Measurements from ENCODE around the gene PARD3B.

PARD3B gene

GRCh38 chr2:204967199-204967960, 422.1 kb downstream of the PARD3B start:
- Histone ChIP-seq H4K20me1 (ENCODE audit: control insufficient read depth, insufficient read depth, low read depth, low read length) (no peaks in the 10 kb centered on the region), H3K4me3 (ENCODE audit: low read length) (no peak overlapping the region), H3K79me2 (ENCODE audit: control insufficient read depth, low read length) (no peaks in the 10 kb centered on the region), H3K9me2 (replicated peaks; ENCODE audit: control insufficient read depth, low read length) (no peaks in the 10 kb centered on the region), H3K36me3 (ENCODE audit: control insufficient read depth, low read length) (no peaks in the 10 kb centered on the region), H3F3A (ENCODE audit: control insufficient read depth, insufficient read depth) (no peaks in the 10 kb centered on the region), H3K4me2 (ENCODE audit: low read length) (no peak overlapping the region), H3K4me1 (ENCODE audit: control insufficient read depth, low read length) (no peaks in the 10 kb centered on the region), H3K27me3 (ENCODE audit: control insufficient read depth, low read length) (no peaks in the 10 kb centered on the region), H3K27ac (ENCODE audit: low read depth, low read length) (no peak overlapping the region), H3K9me3 (ENCODE audit: control insufficient read depth, insufficient read depth, low read length) (no peaks in the 10 kb centered on the region)
- TF ChIP-seq EZH2phosphoT487 (IDR thresholded peaks at IDR 0.05; ENCODE audit: borderline replicate concordance, low read length) = no peak
- TF ChIP-seq, protein P1, sequence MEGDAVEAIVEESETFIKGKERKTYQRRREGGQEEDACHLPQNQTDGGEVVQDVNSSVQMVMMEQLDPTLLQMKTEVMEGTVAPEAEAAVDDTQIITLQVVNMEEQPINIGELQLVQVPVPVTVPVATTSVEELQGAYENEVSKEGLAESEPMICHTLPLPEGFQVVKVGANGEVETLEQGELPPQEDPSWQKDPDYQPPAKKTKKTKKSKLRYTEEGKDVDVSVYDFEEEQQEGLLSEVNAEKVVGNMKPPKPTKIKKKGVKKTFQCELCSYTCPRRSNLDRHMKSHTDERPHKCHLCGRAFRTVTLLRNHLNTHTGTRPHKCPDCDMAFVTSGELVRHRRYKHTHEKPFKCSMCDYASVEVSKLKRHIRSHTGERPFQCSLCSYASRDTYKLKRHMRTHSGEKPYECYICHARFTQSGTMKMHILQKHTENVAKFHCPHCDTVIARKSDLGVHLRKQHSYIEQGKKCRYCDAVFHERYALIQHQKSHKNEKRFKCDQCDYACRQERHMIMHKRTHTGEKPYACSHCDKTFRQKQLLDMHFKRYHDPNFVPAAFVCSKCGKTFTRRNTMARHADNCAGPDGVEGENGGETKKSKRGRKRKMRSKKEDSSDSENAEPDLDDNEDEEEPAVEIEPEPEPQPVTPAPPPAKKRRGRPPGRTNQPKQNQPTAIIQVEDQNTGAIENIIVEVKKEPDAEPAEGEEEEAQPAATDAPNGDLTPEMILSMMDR (IDR thresholded peaks at IDR 0.05; ENCODE audit: low read depth, low read length, poor library complexity, severe bottlenecking) = no peak

GRCh38 chr2:204971206-204971907, 426.1 kb downstream of the PARD3B start:
- Histone ChIP-seq H3K27me3 (ENCODE audit: control insufficient read depth, low read length) (no peaks in the 10 kb centered on the region), H3K4me1 (ENCODE audit: control insufficient read depth, low read length) (no peaks in the 10 kb centered on the region), H3K4me2 (ENCODE audit: low read length) (no peak overlapping the region), H3K36me3 (ENCODE audit: control insufficient read depth, low read length) (no peaks in the 10 kb centered on the region), H3K27ac (ENCODE audit: low read depth, low read length) (no peak overlapping the region), H3K79me2 (ENCODE audit: control insufficient read depth, low read length) (no peaks in the 10 kb centered on the region), H4K20me1 (ENCODE audit: control insufficient read depth, insufficient read depth, low read depth, low read length) (no peaks in the 10 kb centered on the region), H3F3A (ENCODE audit: control insufficient read depth, insufficient read depth) (no peaks in the 10 kb centered on the region), H3K9me3 (ENCODE audit: control insufficient read depth, insufficient read depth, low read length) (no peaks in the 10 kb centered on the region), H3K9me2 (replicated peaks; ENCODE audit: control insufficient read depth, low read length) (no peaks in the 10 kb centered on the region), H3K4me3 (ENCODE audit: low read length) (no peak overlapping the region)
- TF ChIP-seq, protein P1 (IDR thresholded peaks at IDR 0.05; ENCODE audit: low read depth, low read length, poor library complexity, severe bottlenecking) = no peak
- TF ChIP-seq EZH2phosphoT487 (IDR thresholded peaks at IDR 0.05; ENCODE audit: borderline replicate concordance, low read length) = no peak

- Histone ChIP-seq H3K9me2 (replicated peaks; ENCODE audit: control insufficient read depth, low read length) (no peaks in the 10 kb centered on the region), H3K36me3 (ENCODE audit: control insufficient read depth, low read length) (no peaks in the 10 kb centered on the region), H3F3A (ENCODE audit: control insufficient read depth, insufficient read depth) (no peaks in the 10 kb centered on the region), H3K4me3 (ENCODE audit: low read length) (no peak overlapping the region), H3K27ac (ENCODE audit: low read depth, low read length) (no peak overlapping the region), H4K20me1 (ENCODE audit: control insufficient read depth, insufficient read depth, low read depth, low read length) (no peaks in the 10 kb centered on the region), H3K4me1 (ENCODE audit: control insufficient read depth, low read length) (no peaks in the 10 kb centered on the region), H3K4me2 (ENCODE audit: low read length) (no peak overlapping the region), H3K79me2 (ENCODE audit: control insufficient read depth, low read length) (no peaks in the 10 kb centered on the region), H3K27me3 (ENCODE audit: control insufficient read depth, low read length) (no peaks in the 10 kb centered on the region), H3K9me3 (ENCODE audit: control insufficient read depth, insufficient read depth, low read length) (no peaks in the 10 kb centered on the region)
- TF ChIP-seq EZH2phosphoT487 (IDR thresholded peaks at IDR 0.05; ENCODE audit: borderline replicate concordance, low read length) = no peak
Observed at GRCh38 chr2:204972161-204972560, 426.9 kb downstream of the PARD3B start.
